NCI-H345 treated with DMSO at 0.1 percent for 48 hours (cell line): ENCODE measurements around the gene MUC5B.
"Not testable (repeated sequence)": the region's sequence is repeated elsewhere in the genome, so short reads cannot be mapped to it uniquely, and the experiment has no call there.

Experiments
- DNase-seq: peaks from one replicate; lab custom pipeline; 2025; ENCODE audit not compliant: unreplicated experiment; lab: John Stamatoyannopoulos, UW

MUC5B gene

DNA sequence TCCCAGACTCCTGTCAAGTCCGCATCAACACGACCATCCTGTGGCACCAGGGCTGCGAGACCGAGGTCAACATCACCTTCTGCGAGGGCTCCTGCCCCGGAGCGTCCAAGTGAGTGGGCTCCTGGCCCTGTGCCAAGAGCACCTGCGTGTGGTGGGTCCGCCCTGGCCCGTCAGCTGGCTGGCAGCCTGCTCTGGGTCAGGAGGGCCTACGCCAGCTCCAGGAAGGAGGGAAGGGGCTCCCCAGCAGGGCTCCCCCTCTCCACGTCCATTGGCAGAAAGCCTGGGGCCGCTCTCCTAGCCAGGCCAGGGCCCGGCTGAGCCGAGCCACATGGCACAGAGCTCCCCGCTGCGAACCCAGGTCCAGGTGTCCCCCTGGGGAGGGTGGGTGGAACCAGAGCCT lies 37.8 kb downstream of the MUC5B start:
- no peak for DNase-seq

DNA sequence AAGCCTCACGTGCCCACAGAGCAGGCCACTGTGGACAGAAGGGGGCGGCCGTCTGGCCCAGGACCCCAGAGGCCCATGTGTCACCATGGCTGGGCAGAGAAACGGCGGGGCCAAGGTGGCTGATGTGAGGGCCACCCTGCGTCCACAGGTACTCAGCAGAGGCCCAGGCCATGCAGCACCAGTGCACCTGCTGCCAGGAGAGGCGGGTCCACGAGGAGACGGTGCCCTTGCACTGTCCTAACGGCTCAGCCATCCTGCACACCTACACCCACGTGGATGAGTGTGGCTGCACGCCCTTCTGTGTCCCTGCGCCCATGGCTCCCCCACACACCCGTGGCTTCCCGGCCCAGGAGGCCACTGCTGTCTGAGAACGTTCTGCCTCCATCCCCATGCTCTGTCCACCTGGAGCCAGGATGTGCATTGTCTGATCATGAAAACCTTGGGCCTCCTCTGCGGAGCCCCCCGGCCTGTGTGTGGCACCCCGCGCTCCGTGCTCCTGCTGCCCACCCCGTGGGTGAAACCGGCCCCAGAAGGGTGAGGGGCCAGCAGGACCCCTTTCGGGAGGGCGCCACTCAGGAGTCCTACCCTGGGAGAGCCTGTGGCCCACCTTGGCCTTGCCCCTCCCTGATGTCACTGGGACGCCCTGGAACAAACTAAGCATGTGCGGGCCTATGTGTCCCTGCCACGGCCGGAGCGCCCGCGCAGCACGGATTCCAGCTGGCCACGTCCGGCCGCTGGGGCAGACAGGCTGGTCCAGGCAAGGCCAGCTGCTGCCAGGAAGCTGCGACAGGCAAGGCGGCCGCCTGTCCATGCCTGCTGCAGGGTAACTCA lies 38.6 kb downstream of the MUC5B start:
- no peak for DNase-seq

DNA sequence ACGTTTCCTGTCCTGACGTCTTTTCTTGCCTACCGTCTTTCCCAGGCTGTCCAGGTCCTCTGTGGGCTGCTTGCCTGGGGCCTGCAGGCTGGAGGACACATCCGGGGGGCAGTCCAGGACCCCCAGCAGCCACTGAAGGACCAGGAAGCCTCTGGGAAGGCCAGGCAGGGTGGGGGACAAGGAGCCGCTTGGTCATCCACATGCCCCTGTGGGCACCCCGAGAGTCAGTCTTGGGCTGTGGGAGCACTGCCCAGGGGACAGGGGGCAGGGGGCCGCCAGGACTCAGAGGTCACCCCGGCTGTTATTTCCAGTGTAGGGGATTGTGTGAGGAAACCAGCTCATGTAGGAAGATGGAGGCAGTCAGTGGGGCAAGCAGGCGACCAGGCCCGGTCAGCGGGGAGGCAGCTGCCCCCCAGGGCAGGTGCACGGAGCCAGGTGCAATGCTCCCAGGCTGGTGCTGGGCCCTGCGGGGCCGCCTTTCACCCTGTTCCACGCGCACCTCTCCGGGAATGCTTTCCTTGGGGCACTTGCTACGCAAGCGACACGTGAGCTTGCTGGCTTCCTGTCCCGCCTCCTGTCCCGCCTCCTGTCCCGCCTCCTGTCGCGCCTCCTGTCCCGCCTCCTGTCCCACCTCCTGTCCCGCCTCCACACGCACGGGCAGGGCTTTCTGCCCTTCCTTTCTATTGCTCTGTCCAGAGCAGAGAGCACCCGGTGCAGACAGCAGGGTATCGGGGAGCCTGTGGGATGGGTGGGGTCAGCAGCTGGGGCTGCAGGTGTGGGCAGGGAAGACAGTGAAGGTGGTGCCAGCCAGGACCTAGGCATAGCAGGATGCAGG lies 39.5 kb downstream of the MUC5B start:
- peak; percentile 72 for DNase-seq

- no peak for DNase-seq
Measured at GRCh38 chr11:1263010-1263409, 40.1 kb downstream of the MUC5B start.

DNA sequence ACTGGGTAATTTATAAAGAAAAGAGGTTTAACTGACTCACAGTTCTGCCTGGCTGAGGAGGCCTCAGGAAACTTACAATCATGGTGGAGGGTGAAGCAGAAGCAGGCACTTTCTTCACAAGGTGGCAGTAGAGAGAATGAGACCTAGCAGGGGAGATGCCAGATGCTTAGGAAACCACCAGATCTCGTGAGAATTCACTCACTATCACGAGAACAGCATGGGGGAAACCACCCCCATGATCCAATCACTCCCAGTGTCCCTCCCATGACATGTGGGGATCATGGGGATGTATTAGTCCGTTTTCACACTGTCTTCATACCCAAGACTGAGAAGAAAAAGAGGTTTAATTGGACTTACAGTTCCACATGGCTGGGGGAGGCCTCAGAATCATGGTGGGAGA lies 41.6 kb downstream of the MUC5B start:
- peak; percentile 8 for DNase-seq

- not testable (repeated sequence) for DNase-seq
Measured at GRCh38 chr11:1265480-1265879, 42.6 kb downstream of the MUC5B start.

DNA sequence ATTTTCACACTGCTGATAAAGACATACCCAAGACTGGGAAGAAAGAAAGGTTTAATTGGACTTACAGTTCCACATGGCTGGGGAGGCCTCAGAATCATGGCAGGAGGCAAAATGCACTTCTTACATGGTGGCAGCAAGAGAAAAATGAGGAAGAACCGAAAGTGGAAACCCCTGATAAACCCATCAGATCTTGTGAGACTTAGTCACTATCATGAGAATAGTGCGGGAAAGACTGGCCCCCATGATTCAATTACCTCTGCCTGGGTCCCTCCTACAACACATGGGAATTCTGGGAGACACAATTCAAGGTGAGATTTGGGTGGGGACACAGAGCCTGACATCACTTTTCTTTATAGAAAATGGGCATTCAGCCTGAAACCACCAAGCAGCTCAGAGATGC lies 44.1 kb downstream of the MUC5B start:
- DNase-seq: not testable (repeated sequence)

- DNase-seq: no peak
Measured at GRCh38 chr11:1267441-1268100, 44.7 kb downstream of the MUC5B start.

DNA sequence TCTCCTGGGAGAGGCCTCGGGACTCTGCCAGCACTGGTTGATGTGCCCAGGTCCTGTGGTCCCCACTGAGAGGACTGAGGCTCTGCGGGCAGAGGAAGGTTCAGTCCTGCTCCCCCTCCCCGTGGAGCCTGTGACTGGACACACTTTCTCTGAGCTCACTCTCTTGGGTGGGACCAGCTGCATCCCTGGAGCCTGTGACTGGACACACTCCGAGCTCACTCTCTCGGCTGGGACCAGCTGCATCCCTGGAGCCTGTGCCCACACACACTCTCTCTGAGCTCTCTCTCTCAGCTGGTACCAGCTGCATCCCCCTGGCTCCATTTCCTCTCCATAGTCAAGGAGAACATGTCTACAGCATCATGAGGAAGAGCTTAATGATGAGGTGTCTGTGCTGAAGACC lies 47.1 kb downstream of the MUC5B start:
- no peak for DNase-seq

- no peak for DNase-seq
Measured at GRCh38 chr11:1270476-1270875, 47.6 kb downstream of the MUC5B start.

DNA sequence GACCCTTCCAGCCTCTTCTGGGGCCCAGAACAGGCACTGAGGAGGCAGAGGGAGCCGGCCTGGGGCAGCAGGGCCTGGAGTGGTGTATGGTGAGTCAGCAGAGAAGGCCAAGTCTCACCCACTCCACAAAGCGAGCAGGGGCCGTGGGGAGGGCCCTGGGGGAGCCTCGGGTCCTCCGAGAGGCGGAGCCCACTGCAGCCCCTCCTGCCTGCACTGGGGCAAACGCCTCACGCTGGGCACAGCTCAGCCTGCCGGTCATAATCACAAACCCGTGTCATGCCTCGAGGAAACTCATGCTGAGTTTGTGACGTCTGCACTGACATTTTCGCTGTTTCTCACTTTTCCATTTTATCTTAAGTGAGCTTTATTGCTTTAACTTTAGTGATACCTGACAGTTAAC lies 48.1 kb downstream of the MUC5B start:
- DNase-seq: no peak

GRCh38 chr11:1271406-1271805 lies 48.5 kb downstream of the MUC5B start:
- no peak for DNase-seq

DNA sequence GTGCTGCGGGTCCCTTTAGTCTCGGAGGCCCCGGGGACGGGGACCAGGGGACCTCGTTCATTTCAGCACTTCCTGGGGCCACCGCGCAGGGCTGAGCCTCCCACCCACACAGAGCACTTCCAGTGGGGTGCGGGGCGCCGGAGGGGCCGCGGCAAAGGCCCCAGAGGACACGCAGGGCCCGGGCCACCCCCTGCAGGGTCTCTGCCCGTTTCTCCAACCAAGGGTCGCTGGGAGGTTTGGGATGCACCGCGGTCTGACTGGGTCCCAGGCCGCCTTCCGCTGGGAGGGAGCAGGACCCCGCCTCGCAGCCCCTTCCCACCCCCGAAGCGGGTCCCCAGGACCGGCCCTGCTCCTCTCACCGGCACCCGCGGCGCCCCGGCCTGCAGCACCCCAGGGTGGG lies 49.1 kb downstream of the MUC5B start:
- no peak for DNase-seq

GRCh38 chr11:1272531-1272930 lies 49.7 kb downstream of the MUC5B start:
- no peak for DNase-seq

DNA sequence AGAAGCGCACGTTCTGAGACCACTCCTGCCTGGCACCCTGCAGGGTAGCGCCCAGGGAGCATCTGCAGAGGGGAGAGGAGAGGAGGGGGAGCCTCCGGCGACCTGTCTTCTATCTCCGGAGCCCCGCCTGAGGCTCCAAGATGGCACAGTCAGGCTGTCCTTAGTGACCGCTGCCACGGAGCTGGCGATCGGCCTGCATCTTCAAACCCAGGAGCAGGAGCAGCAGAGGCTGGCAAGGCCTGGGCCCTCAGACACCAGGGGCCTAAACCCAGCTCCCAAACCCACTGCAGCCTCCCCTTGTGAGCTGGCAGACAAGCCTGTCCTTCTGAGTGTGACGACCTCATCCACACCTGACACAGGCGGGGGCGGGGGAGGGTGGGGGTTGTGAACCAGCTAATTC lies 51.6 kb downstream of the MUC5B start:
- no peak for DNase-seq

GRCh38 chr11:1275021-1275420 lies 52.2 kb downstream of the MUC5B start:
- no peak for DNase-seq

DNA sequence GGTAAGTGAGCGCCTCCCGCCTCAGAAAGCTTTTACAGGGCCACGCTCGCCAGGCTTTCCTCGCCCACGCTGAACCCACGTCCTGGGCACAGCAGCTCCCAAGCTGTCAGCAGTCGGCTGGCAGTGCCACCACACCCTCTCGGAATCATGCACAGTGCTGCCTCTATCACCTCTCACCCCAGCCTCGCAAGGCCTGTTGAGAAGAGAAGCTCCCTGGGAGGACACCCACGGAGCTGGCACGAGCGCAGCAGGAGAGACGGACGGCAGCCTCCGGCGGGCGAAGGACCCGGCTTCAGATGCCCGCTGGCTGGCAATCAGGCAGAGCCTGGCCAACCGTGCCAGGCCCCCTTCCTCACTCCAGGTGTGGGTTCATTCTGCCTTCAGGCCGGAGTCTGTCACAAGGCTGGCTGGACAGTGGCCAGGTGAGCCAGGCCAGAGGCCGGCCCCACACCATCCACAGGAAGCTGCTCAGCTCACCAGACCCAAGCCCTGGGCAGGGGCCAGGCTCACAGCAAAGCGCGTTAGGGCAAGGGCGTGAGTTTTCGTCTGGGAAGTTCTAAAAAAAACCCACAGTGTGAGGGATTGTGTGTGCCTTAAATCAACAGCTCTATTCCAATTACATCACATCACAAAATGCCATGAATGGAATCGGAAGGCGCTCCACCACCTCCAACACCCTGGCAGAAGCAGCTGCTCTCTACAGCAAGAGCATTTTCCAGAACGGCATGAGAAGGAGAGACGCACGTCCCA lies 53.4 kb downstream of the MUC5B start:
- no peak for DNase-seq

DNA sequence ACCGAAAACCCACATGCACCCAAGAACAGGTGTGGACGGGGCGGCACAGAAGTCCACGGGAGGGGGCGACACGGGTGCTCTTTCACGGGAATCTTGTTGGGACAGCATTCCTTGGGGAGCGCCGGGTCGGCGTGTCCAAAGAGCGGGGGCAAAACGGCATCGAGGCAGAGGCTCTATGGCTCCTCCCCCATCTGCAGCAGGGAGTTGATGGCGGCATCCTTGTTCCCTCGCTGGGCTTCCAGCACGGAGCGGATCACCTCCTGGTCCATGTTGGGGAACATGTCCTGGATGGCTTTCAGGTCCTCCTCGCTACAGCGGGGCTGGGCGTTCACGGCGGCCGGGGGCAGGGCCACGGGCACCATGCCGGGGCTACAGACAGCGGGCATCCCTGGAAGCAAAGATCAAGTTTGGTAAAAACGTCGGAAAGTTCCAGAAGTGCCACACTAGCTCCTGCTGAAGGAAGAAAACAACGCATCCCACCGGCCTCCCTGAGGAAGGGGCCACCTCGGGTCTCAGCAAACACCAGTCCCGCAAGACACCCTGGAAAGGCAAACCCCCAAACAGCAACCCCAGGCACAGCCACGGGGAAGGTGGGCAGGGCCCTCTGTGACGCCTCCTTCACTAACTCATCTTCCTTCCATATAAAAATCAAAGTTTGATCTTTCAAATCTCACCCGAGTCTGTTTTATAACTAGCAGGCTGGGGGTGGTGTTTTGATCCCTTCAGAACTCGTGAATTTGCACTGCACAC lies 54.2 kb downstream of the MUC5B start:
- DNase-seq: no peak

GRCh38 chr11:1277936-1278512 lies 55.2 kb downstream of the MUC5B start:
- DNase-seq: no peak
